Lung (tissue), 12 donors: Measurements from ENCODE around the gene SPDYE16. TPM values are rescaled to one million over a fixed set of nuclear protein-coding genes. Genes with fewer than 3 reads are reported as not detected.
A peak's percentile ranks its signal among the peaks of the same experiment; 100 is the strongest.
"Not testable (repeated sequence)": the region's sequence is repeated elsewhere in the genome, so short reads cannot be mapped to it uniquely, and the experiment has no call there.

ENCODE experiments used
- ATAC-seq: fragments of 200-7000 bp; cut with Tn5 transposase; one replicate; pipeline ENCODE4 v1.9.1; 2020; ENCODE audit warnings: moderate number of reproducible peaks; ENCODE audit not compliant: insufficient read depth, low FRiP score
- DNase-seq, 3 donors: peaks; one replicate each; pipeline ENCODE4 v3.0.0-alpha.2; 2013 to 2017
- H3K27ac ChIP-seq, 2 donors: one replicate each; pipeline ENCODE4 v1.5.1; 2013; ENCODE audit warnings: mild to moderate bottlenecking in 2 of 2, moderate library complexity in 2 of 2, control low read depth in 1 of 2, inconsistent platforms in 1 of 2, low read depth in 1 of 2, low read length in 1 of 2
- H3K27me3 ChIP-seq, 3 donors: one replicate each; pipeline ENCODE4 v1.5.1; 2013; ENCODE audit warnings: low read length in 2 of 3; ENCODE audit not compliant: control insufficient read depth in 3 of 3, insufficient read depth in 3 of 3
- H3K36me3 ChIP-seq, 4 donors: one replicate each; pipeline ENCODE4 v1.5.1; 2013; ENCODE audit warnings: low read length in 4 of 4, mild to moderate bottlenecking in 1 of 4, moderate library complexity in 1 of 4; ENCODE audit not compliant: control insufficient read depth in 4 of 4, insufficient read depth in 4 of 4
- H3K4me1 ChIP-seq, 5 donors: one replicate each; pipeline ENCODE4 v1.5.1; 2013; ENCODE audit warnings: low read length in 5 of 5, mild to moderate bottlenecking in 2 of 5, moderate library complexity in 1 of 5; ENCODE audit not compliant: control insufficient read depth in 5 of 5, insufficient read depth in 5 of 5
- H3K4me3 ChIP-seq: one replicate; pipeline ENCODE4 v1.5.1; 2013; ENCODE audit warnings: mild to moderate bottlenecking, control low read depth, moderate library complexity
- H3K9ac ChIP-seq, 2 donors: one replicate each; pipeline ENCODE4 v1.5.1; 2013; ENCODE audit warnings: low read length in 2 of 2, control low read depth in 1 of 2; ENCODE audit not compliant: insufficient read depth in 1 of 2
- H3K9me3 ChIP-seq, 4 donors: one replicate each; pipeline ENCODE4 v1.5.1; 2013; ENCODE audit warnings: low read length in 3 of 4, mild to moderate bottlenecking in 1 of 4, moderate library complexity in 1 of 4; ENCODE audit not compliant: control insufficient read depth in 4 of 4, insufficient read depth in 3 of 4
- WGBS, 2 donors: extraction: QIAGEN DNeasy Blood & Tissue Kit; methylation state at CpG; one replicate each; pipeline ENCODE4 v1.1.7; 2013; 5-methylcytosine and 5-hydroxymethylcytosine counted together
- polyA plus RNA-seq, 2 donors: library from polyadenylated mRNA; stranded (reverse); fragments of 200-250 nt; gene quantifications; one replicate each; pipeline ENCODE4 v1.2.1, GENCODE V29; 2013
- total RNA-seq, 2 donors: library from RNA; depleted of rRNA in 1 of 2; stranded (reverse); fragments of >200 nt in 1 of 2; gene quantifications; one replicate each; pipeline ENCODE4 v1.2.1, GENCODE V29; 2014 to 2021
- TF ChIP-seq, protein P1 (sequence below): IDR thresholded peaks from 2 replicates; pipeline ENCODE4 v1.5.1; 2012; ENCODE audit warnings: mild to moderate bottlenecking; ENCODE audit errors: control extremely low read depth, extremely low read depth
- donor health status: control.
- donor health status: control.
- donor health status: Bipolar disorder and iron deficiency.
- donor health status: healthy.
- donor health status: DM: yes; HTN: yes; CAD: no.

The SPDYE16 gene
- total and polyA plus RNA-seq, 4 donors, result 0.14 to 0.28 (median 0.18) TPM; not detected in 1

DNA sequence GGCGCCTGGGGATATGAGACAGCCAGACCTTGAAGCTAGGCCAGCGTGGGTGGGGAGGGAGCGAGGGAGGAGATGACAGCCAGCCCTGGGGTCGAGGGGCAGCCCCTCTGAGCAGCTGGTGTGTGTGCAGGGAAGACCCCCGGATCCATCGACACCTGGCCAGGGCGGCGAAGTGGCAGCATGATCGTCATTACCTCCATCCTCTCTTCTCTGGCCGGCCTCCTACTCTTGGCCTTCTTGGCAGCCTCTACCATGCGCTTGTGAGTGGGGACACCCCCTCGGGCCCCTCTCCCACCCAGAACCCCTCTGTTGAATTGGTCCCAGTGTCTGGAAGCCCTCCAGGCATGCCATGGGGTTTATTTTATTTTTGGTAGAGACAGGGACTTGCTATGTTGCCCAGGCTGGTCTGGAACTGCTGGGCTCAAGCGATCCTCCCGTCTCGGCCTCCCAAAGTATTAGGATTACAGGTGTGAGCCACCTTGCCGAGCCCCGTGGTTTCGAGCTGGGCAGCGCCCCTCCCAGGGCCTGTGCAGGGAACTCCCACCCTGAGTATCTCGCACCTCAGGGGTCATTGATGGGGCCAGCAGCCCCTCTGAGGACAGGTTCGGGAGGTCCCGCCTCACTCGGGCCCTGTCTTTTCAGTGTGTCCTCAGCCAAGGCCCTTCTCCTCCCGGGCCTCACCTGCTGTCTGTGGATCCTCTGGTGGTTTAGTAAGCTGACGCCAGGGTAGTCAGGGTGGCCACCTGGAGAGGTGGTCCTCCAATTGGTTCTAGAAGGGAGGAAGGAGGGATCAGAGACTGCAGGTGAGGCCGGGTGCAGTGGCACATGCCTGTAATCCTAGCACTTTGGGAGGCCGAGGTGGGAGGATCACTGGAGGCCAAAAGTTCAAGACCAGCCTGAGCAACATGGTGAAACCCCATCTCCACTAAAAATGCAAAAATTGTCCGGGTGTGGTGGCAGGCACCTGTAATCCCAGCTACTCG lies 29.0 kb downstream of the SPDYE16 start:
- Histone ChIP-seq H3K36me3 (no peaks in the 10 kb centered on the region), H3K4me3 (no peak overlapping the region), H3K27me3 (no peaks in the 10 kb centered on the region), H3K9me3 (no peaks in the 10 kb centered on the region), H3K4me1 (peaks cover 0 to 10% (median 3%) of the 10 kb centered on the region in 5 donors), H3K9ac (no peak overlapping the region), H3K27ac (no peak overlapping the region)
- 92 to 94% methylated on average over 27 to 29 of the region's 29 CpGs for WGBS, 2 donors
- TF ChIP-seq, protein P1, sequence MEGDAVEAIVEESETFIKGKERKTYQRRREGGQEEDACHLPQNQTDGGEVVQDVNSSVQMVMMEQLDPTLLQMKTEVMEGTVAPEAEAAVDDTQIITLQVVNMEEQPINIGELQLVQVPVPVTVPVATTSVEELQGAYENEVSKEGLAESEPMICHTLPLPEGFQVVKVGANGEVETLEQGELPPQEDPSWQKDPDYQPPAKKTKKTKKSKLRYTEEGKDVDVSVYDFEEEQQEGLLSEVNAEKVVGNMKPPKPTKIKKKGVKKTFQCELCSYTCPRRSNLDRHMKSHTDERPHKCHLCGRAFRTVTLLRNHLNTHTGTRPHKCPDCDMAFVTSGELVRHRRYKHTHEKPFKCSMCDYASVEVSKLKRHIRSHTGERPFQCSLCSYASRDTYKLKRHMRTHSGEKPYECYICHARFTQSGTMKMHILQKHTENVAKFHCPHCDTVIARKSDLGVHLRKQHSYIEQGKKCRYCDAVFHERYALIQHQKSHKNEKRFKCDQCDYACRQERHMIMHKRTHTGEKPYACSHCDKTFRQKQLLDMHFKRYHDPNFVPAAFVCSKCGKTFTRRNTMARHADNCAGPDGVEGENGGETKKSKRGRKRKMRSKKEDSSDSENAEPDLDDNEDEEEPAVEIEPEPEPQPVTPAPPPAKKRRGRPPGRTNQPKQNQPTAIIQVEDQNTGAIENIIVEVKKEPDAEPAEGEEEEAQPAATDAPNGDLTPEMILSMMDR, result no peak
- DNase-seq (peak in 1 of 3 donors; percentile 7), ATAC-seq (no peak)

DNA sequence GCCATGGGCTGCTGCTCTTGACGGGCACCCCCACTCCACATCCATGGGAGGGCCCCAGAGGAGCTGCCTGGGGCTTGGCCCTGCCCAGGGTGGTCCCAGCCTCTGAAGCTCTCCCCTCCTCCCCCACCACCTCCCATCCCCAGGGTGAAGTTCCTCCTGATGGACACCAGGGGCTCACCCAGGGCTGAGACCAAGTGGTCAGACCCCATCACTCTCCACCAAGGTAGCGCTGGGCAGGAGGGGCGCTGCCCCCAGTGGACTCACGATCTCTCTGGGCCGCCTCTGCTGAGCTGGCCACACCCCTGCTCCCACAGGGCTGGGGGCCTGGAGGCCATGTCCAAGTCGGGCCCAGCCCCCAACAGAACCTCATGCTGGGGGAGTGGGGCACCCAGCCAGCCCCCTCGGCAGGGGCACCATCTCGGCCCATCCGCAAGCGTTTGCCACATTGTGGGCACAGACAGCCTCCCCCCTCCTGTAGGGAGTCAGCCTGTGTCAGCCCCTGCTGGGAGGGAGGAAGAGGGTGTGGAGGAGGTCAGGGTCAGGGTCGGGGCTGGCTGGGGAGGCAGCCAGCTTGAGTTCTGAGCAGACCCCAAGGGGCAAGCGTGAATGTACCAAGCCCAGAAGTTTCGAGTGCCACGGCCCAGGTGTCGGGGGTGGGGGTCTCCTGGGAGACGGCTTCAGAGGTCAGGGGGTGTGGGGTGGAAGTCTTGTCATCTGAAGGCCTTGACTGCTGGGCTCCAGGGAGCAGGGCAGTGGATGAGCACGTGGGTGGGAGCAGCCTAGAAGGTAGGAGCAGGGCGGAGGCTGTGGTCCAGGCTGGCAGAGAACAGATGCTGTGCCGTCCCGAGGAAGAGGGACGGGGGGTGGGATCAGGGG lies 29.9 kb downstream of the SPDYE16 start:
- Histone ChIP-seq H3K9me3 (no peaks in the 10 kb centered on the region), H3K36me3 (no peaks in the 10 kb centered on the region), H3K27ac (no peak overlapping the region), H3K4me1 (peaks cover 0 to 10% (median 3%) of the 10 kb centered on the region in 5 donors), H3K27me3 (no peaks in the 10 kb centered on the region), H3K4me3 (no peak overlapping the region), H3K9ac (no peak overlapping the region)
- DNase-seq (peak in 1 of 3 donors; percentile 16), ATAC-seq (no peak)
- 67 to 78% methylated on average over 20 to 21 of the region's 21 CpGs for WGBS, 2 donors
- TF ChIP-seq, protein P1, result no peak

DNA sequence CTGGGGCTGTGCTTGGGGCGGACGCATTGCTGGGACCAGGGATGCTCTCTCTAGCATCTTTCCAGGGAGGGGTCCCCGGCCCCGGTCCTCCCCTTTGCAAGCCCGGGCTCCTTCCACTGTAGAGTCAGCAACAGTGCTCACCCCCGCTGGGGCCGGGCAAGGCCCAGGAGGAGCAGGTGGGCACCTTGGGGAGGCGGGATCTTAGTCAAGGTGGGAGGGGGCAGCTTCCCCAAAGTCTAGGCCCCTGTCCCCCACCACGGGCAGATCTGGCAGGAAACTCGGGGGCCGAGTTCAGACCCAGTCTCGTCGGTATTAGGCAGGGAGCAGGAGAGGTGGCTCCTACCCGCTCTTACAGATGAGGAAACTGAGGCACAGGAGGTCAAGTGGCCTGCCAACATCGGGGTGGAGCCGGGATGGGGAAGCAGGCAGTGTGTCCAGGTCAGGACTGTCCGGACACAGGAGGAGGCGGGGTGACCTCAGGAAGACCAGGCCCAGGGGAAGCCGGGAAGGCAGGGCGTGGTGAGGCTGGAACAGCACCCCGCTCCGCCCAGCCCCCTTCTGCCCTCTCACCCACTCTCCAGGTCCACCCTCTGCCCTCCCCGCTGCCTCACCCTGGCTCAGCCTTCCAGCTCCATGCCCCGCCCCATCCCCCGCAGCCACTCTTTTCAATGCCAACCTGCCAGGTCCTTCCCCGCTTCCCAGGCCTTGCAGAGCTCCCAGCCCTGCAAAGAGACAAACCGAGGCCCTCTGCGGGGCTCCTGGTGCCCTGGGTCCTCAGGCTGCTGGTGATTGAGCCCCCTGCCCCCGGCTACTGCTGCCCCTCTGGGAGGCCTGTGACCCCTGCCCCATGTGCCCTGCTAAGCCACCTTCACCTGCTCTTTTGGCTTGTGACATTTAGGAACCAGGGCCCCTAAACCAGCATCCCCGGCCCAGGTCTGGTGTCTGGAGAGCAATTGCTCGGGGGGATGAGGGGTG lies 30.9 kb downstream of the SPDYE16 start:
- 70 to 94% methylated on average over 3 to 16 of the region's 31 CpGs for WGBS, 2 donors
- DNase-seq, H3K9ac ChIP-seq, H3K36me3 ChIP-seq, H3K9me3 ChIP-seq, H3K27me3 ChIP-seq, H3K4me3 ChIP-seq, H3K27ac ChIP-seq: not testable (repeated sequence)
- ATAC-seq, result peak; percentile 90
- peaks cover 0 to 10% (median 3%) of the 10 kb centered on the region in 5 donors for H3K4me1 ChIP-seq

DNA sequence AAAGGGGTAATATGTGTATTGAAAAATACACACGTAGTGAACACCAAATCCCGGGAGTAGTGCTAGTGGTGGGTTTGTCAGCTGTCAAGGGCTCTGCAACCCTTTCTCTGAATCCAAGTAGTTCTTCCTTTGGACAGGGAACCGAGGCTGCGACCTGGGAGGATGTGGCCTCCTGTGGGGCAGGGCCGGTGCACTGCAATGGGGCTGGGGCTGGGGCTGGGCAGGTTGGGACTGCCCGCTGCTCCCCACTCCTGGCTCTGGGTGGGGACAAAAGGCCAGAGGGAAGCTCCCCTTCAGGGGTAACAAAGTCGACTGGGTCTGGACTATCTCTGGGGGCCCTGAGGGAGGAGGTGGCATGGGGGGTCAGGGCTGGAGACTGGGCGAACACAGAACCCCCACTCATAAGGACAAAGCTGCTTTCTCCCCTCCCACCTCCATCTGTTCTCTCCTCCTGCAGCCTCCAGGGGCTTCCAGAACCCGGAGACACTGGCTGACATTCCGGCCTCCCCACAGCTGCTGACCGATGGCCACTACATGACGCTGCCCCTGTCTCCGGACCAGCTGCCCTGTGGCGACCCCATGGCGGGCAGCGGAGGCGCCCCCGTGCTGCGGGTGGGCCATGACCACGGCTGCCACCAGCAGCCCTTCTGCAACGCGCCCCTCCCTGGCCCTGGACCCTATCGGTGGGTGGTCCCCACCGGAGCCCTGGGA lies 31.7 kb downstream of the SPDYE16 start:
- peaks cover 0 to 10% (median 3%) of the 10 kb centered on the region in 5 donors for H3K4me1 ChIP-seq
- H3K4me3 ChIP-seq, H3K9me3 ChIP-seq, ATAC-seq, H3K9ac ChIP-seq, H3K27ac ChIP-seq, H3K27me3 ChIP-seq, DNase-seq, H3K36me3 ChIP-seq: not testable (repeated sequence)
- 78 to 89% methylated on average over 12 to 16 of the region's 24 CpGs for WGBS, 2 donors
